Neural cell (in vitro differentiated cells): ENCODE data around the gene DPP6.

ENCODE experiments used
- CTCF ChIP-seq: fragments of 450-650 bp; IDR thresholded peaks from 2 replicates; pipeline ENCODE4 v1.5.1; 2014; ENCODE audit warnings: antibody characterized with exemption, mild to moderate bottlenecking, moderate library complexity; ENCODE audit not compliant: poor library complexity, severe bottlenecking
- EP300 ChIP-seq: fragments of 450-650 bp; conservative IDR thresholded peaks from 2 replicates; pipeline ENCODE4 v1.6.1; 2014; ENCODE audit warnings: antibody characterized with exemption, mild to moderate bottlenecking, moderate library complexity; ENCODE audit not compliant: poor library complexity, severe bottlenecking
- EZH2 ChIP-seq: fragments of 200-600, 300-800 bp; shearing (Covaris generic), sonication (generic); IDR thresholded peaks from 2 replicates; pipeline ENCODE4 v1.6.1; 2014; ENCODE audit warnings: antibody characterized with exemption, low read length, borderline replicate concordance, mild to moderate bottlenecking; ENCODE audit not compliant: insufficient read depth, poor library complexity, severe bottlenecking
- POLR2AphosphoS5 ChIP-seq: IDR thresholded peaks from 2 replicates; pipeline ENCODE4 v1.6.1; 2012
- RAD21 ChIP-seq: fragments of 450-650 bp; conservative IDR thresholded peaks from 2 replicates; pipeline ENCODE4 v1.6.1; 2014; ENCODE audit warnings: antibody characterized with exemption, mild to moderate bottlenecking, moderate library complexity
- REST ChIP-seq: IDR thresholded peaks from 2 replicates; pipeline ENCODE4 v1.6.1; 2012; ENCODE audit warnings: borderline replicate concordance
- SMC3 ChIP-seq: fragments of 450-650 bp; conservative IDR thresholded peaks from 2 replicates; pipeline ENCODE4 v1.6.1; 2014; ENCODE audit warnings: antibody characterized with exemption, mild to moderate bottlenecking, moderate library complexity; ENCODE audit not compliant: poor library complexity
- TAF1 ChIP-seq: IDR thresholded peaks from 2 replicates; pipeline ENCODE4 v1.6.1; 2012; ENCODE audit warnings: low read depth

- TF ChIP-seq CTCF: no peak
- no peak for TF ChIP-seq TAF1
- no peak for TF ChIP-seq POLR2AphosphoS5
- TF ChIP-seq REST: no peak
- no peak for TF ChIP-seq EP300
- no peak for TF ChIP-seq EZH2
- no peak for TF ChIP-seq RAD21
- TF ChIP-seq SMC3: no peak
Measured at GRCh38 chr7:154884348-154884920, 832.2 kb downstream of the DPP6 start.
